Upper lobe of right lung (tissue), 1 donor: ENCODE measurements around the gene GNL2. TPM values are rescaled to one million over a fixed set of nuclear protein-coding genes. Genes with fewer than 3 reads are reported as not detected.
"Not testable (repeated sequence)": the region's sequence is repeated elsewhere in the genome, so short reads cannot be mapped to it uniquely, and the experiment has no call there.

Experiments
- ATAC-seq: fragments of 200-7000 bp; cut with Tn5 transposase; one replicate; pipeline ENCODE4 v1.9.1; 2020; ENCODE audit warnings: mild to moderate bottlenecking, moderate library complexity
- DNase-seq: peaks from one replicate; pipeline ENCODE4 v3.0.0-alpha.2; 2020
- H3K27ac ChIP-seq: fragments of 200-600 bp; one replicate; pipeline ENCODE4 v1.8.0; 2022
- H3K27me3 ChIP-seq: fragments of 200-600 bp; one replicate; pipeline ENCODE4 v1.8.0; 2022; ENCODE audit warnings: mild to moderate bottlenecking
- H3K36me3 ChIP-seq: fragments of 200-600 bp; one replicate; pipeline ENCODE4 v1.8.0; 2022
- H3K4me1 ChIP-seq: fragments of 200-600 bp; one replicate; pipeline ENCODE4 v1.8.0; 2022
- H3K4me3 ChIP-seq: fragments of 200-600 bp; one replicate; pipeline ENCODE4 v1.8.0; 2022; ENCODE audit warnings: mild to moderate bottlenecking
- H3K9me3 ChIP-seq: fragments of 200-600 bp; one replicate; pipeline ENCODE4 v1.8.0; 2022
- CTCF ChIP-seq: fragments of 200-600 bp; IDR thresholded peaks from one replicate; pipeline ENCODE4 v1.8.0; 2022; ENCODE audit warnings: antibody characterized with exemption
- intact Hi-C: fragments of 100-400 bp; cut with DNase I; formaldehyde crosslinking; loops from one replicate; pipeline ENCODE4 v1.11.0; 2022
- total RNA-seq: library from RNA; stranded (reverse); fragmentation: NEBNext Ultra II Directional; extraction: Animal tissue kit (Norgen Biotek cat#: 25700); gene quantifications from one replicate; pipeline ENCODE4 v1.2.1, GENCODE V29; 2021
- donor health status: DM: no; HTN: yes; CAD: no; lungs with severe emphysema.

The GNL2 gene
- total RNA-seq, 1 donor from 2014 or later, result 36.5 TPM

GRCh38 chr1:37544530-37544929, 51.2 kb downstream of the GNL2 start:
- intact Hi-C loops, result no loop called here

GRCh38 chr1:37540036-37540785, 55.5 kb downstream of the GNL2 start:
- Histone ChIP-seq H3K4me3 (no peak overlapping the region), H3K27ac (no peak overlapping the region), H3K9me3 (no peaks in the 10 kb centered on the region), H3K4me1 (no peaks in the 10 kb centered on the region), H3K36me3 (peaks cover 57% of the 10 kb centered on the region), H3K27me3 (no peaks in the 10 kb centered on the region)
- TF ChIP-seq CTCF, result no peak
- ATAC-seq (no peak), DNase-seq (no peak)
- intact Hi-C loops, result no loop called here

More at GRCh38 chr1:37544530-37544929, 51.2 kb downstream of the GNL2 start:
- H3K27me3 ChIP-seq, result no peaks in the 10 kb centered on the region
- H3K9me3 ChIP-seq, result no peaks in the 10 kb centered on the region
- no peak overlapping the region for H3K4me3 ChIP-seq
- H3K27ac ChIP-seq, result no peak overlapping the region
- ATAC-seq (no peak), DNase-seq (no peak)
- TF ChIP-seq CTCF, result no peak
- peaks cover 57% of the 10 kb centered on the region for H3K36me3 ChIP-seq
- H3K4me1 ChIP-seq, result no peaks in the 10 kb centered on the region

- DNase-seq, H3K27me3 ChIP-seq, ATAC-seq, intact Hi-C loops, H3K4me3 ChIP-seq, H3K9me3 ChIP-seq, H3K27ac ChIP-seq, H3K4me1 ChIP-seq: not testable (repeated sequence)
- H3K36me3 ChIP-seq, result peaks cover 57% of the 10 kb centered on the region
Measured at GRCh38 chr1:37539154-37539553, 56.6 kb downstream of the GNL2 start.

GRCh38 chr1:37537378-37537777, 58.4 kb downstream of the GNL2 start:
- intact Hi-C loops, result no loop called here
- Histone ChIP-seq H3K4me1 (peaks cover 15% of the 10 kb centered on the region), H3K36me3 (peaks cover 53% of the 10 kb centered on the region), H3K9me3 (no peaks in the 10 kb centered on the region), H3K27me3 (no peaks in the 10 kb centered on the region), H3K27ac (no peak overlapping the region), H3K4me3 (no peak overlapping the region)
- peak; percentile 25 for ATAC-seq
- DNase-seq, result no peak
- TF ChIP-seq CTCF, result no peak

GRCh38 chr1:37533317-37534093, 62.2 kb downstream of the GNL2 start:
- intact Hi-C loops, result no loop called here
- Histone ChIP-seq H3K27ac (peak overlapping the region; percentile 20), H3K9me3 (no peaks in the 10 kb centered on the region), H3K36me3 (peaks cover 27% of the 10 kb centered on the region), H3K4me3 (no peak overlapping the region), H3K27me3 (no peaks in the 10 kb centered on the region), H3K4me1 (peaks cover 15% of the 10 kb centered on the region)
- no peak for TF ChIP-seq CTCF
- DNase-seq, result no peak
- ATAC-seq, result no peak

- H3K9me3 ChIP-seq, result not testable (repeated sequence)
Measured at GRCh38 chr1:37532418-37533156, 63.1 kb downstream of the GNL2 start.

GRCh38 chr1:37529888-37530287, 65.8 kb downstream of the GNL2 start:
- H3K4me3 ChIP-seq, intact Hi-C loops, H3K36me3 ChIP-seq, DNase-seq, H3K9me3 ChIP-seq, H3K27ac ChIP-seq, ATAC-seq, H3K27me3 ChIP-seq: not testable (repeated sequence)
- H3K4me1 ChIP-seq, result peaks cover 15% of the 10 kb centered on the region

More at GRCh38 chr1:37532418-37533156, 63.1 kb downstream of the GNL2 start:
- H3K27ac ChIP-seq, intact Hi-C loops, ATAC-seq, H3K27me3 ChIP-seq, H3K4me3 ChIP-seq, DNase-seq: not testable (repeated sequence)
- H3K36me3 ChIP-seq, result peaks cover 18% of the 10 kb centered on the region
- H3K4me1 ChIP-seq, result peaks cover 15% of the 10 kb centered on the region
